Glutamatergic neuron (in vitro differentiated cells): Measurements from ENCODE around the gene VEGFA. TPM values are rescaled to one million over a fixed set of nuclear protein-coding genes. Genes with fewer than 3 reads are reported as not detected.

Experiments used
- DNase-seq: peaks from one replicate; pipeline ENCODE4 v3.0.0; 2022
- H3K27ac Mint-ChIP-seq: one replicate; pipeline ENCODE4 v1.8.0; 2020; ENCODE audit warnings: mild to moderate bottlenecking, mixed read lengths, inconsistent platforms; ENCODE audit not compliant: unreplicated experiment
- H3K27me3 Mint-ChIP-seq: one replicate; pipeline ENCODE4 v1.8.0; 2020; ENCODE audit warnings: mild to moderate bottlenecking, moderate library complexity, mixed read lengths, inconsistent platforms; ENCODE audit not compliant: unreplicated experiment
- H3K36me3 Mint-ChIP-seq: one replicate; pipeline ENCODE4 v1.8.0; 2020; ENCODE audit warnings: mild to moderate bottlenecking, mixed read lengths, inconsistent platforms; ENCODE audit not compliant: unreplicated experiment
- H3K4me1 Mint-ChIP-seq: one replicate; pipeline ENCODE4 v1.8.0; 2020; ENCODE audit warnings: mild to moderate bottlenecking, low read depth, mixed read lengths, inconsistent platforms; ENCODE audit not compliant: unreplicated experiment
- H3K4me3 Mint-ChIP-seq: one replicate; pipeline ENCODE4 v1.8.0; 2020; ENCODE audit warnings: mild to moderate bottlenecking, mixed read lengths, inconsistent platforms; ENCODE audit not compliant: unreplicated experiment
- H3K9me3 Mint-ChIP-seq: one replicate; pipeline ENCODE4 v1.8.0; 2020; ENCODE audit warnings: mild to moderate bottlenecking, moderate library complexity, mixed read lengths, inconsistent platforms; ENCODE audit not compliant: unreplicated experiment
- CTCF ChIP-seq: fragments of 200-600 bp; sonication (generic); IDR thresholded peaks from one replicate; pipeline ENCODE4 v1.5.0; 2021; ENCODE audit not compliant: partially characterized antibody, unreplicated experiment
- total RNA-seq: library from RNA; stranded (reverse); fragmentation: NEBNext Ultra II Directional; extraction: Animal tissue kit (Norgen Biotek cat#: 25700); gene quantifications from one replicate; pipeline ENCODE4 v1.2.1, GENCODE V29; 2021; ENCODE audit not compliant: unreplicated experiment

The VEGFA gene
- total RNA-seq, 1 donor from 2014 or later: 21.6 TPM

GRCh38 chr6:43765776-43766499 lies 4.1 kb upstream of the VEGFA start:
- Mint-ChIP-seq H3K27me3 (peaks cover 7% of the 10 kb centered on the region), H3K36me3 (no peaks in the 10 kb centered on the region), H3K4me3 (no peak overlapping the region), H3K27ac (no peak overlapping the region), H3K4me1 (peaks cover 6% of the 10 kb centered on the region), H3K9me3 (peaks cover 3% of the 10 kb centered on the region)
- no peak for TF ChIP-seq CTCF
- no peak for DNase-seq

DNA sequence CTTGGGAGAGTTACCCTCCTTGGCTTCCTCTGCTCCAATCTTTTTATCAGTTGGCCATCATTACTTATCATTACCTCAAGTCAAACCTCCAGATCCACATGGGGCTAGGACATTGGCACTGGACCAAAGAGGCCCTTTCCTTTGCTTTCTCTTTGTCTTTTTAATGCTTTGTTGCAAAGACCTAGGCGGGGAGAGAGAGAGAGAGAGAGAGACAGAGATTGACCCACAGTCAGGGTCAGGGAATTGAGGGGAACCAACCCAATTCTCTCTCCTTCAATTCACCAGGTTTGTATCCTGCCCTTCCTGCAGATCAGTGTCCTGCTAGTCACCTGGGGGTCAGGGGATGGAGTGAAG lies 3.5 kb upstream of the VEGFA start:
- H3K9me3 Mint-ChIP-seq: peaks cover 3% of the 10 kb centered on the region
- H3K4me1 Mint-ChIP-seq: peaks cover 6% of the 10 kb centered on the region
- H3K27me3 Mint-ChIP-seq: peaks cover 7% of the 10 kb centered on the region
- H3K27ac Mint-ChIP-seq: no peak overlapping the region
- no peak for DNase-seq
- H3K36me3 Mint-ChIP-seq: no peaks in the 10 kb centered on the region
- H3K4me3 Mint-ChIP-seq: no peak overlapping the region
- no peak for TF ChIP-seq CTCF

DNA sequence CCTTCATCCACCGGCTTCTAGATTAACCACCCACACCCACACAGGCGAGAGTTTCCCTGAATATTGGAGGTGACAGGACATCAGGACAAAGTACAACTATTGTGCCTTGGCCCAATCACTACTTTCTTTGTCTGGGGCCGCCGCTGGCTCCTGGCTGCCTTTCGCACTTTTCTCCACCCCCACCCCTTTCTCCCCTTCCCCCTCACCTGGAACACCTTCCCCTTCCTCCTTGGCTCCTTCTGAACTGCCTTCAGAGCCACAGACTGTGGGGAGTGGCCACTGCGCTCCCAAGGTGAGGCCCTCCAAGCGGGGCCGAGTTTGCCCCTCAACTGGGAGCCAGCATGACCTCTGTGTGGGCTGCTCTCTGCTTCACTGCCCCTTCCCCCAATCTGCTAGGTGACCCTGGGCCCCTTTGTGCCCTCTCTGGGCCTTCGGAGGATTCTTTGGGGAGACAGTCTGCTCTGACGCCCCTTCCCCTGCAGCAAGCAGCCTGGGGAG lies 3.0 kb upstream of the VEGFA start:
- DNase-seq: no peak
- Mint-ChIP-seq H3K4me1 (peaks cover 6% of the 10 kb centered on the region), H3K4me3 (no peak overlapping the region)

GRCh38 chr6:43767553-43768505 lies 2.2 kb upstream of the VEGFA start:
- H3K9me3 Mint-ChIP-seq: peaks cover 6% of the 10 kb centered on the region
- H3K4me1 Mint-ChIP-seq: peaks cover 6% of the 10 kb centered on the region
- no peak for TF ChIP-seq CTCF
- no peak overlapping the region for H3K27ac Mint-ChIP-seq
- no peak overlapping the region for H3K4me3 Mint-ChIP-seq
- no peaks in the 10 kb centered on the region for H3K36me3 Mint-ChIP-seq
- no peak for DNase-seq
- H3K27me3 Mint-ChIP-seq: peaks cover 13% of the 10 kb centered on the region

More for the DNA sequence above, 3.0 kb upstream of the VEGFA start:
- H3K27ac Mint-ChIP-seq: no peak overlapping the region
- no peak for TF ChIP-seq CTCF
- no peaks in the 10 kb centered on the region for H3K36me3 Mint-ChIP-seq
- H3K27me3 Mint-ChIP-seq: peaks cover 8% of the 10 kb centered on the region
- H3K9me3 Mint-ChIP-seq: peaks cover 3% of the 10 kb centered on the region
